SK-N-SH (cell line): Measurements from ENCODE around the gene CALU.
A peak's percentile ranks its signal among the peaks of the same experiment; 100 is the strongest.

ENCODE experiments used
- CTCF ChIP-seq: fragments of 200-600 bp; sonication (generic); IDR thresholded peaks from 2 replicates; pipeline ENCODE4 v1.6.1; 2017; ENCODE audit warnings: antibody characterized with exemption, mild to moderate bottlenecking, moderate library complexity
- EP300 ChIP-seq, 2 experiments: IDR thresholded peaks; 2 replicates each; pipeline versions ENCODE4 v1.4.0 to v1.6.1; 2012; ENCODE audit warnings: borderline replicate concordance in 1 of 2, low read depth in 1 of 2, low read length in 1 of 2
- EZH2phosphoT487 ChIP-seq: fragments of 200-600 bp; sonication (generic); IDR thresholded peaks from 2 replicates; pipeline ENCODE4 v1.6.1; 2017; ENCODE audit warnings: low read depth, mixed run types, mild to moderate bottlenecking, antibody characterized with exemption, moderate library complexity, borderline replicate concordance
- GABPA ChIP-seq: IDR thresholded peaks from 2 replicates; pipeline ENCODE4 v1.4.0; 2012; ENCODE audit warnings: low read depth, mild to moderate bottlenecking
- GATA2 ChIP-seq: sonication (generic); formaldehyde crosslinking; IDR thresholded peaks from 2 replicates; pipeline ENCODE4 v1.5.0; 2020; ENCODE audit warnings: mild to moderate bottlenecking, missing genetic modification reagents
- PBX3 ChIP-seq: IDR thresholded peaks from 2 replicates; pipeline ENCODE4; 2012
- RAD21 ChIP-seq: IDR thresholded peaks from 2 replicates; pipeline ENCODE4 v1.6.1; 2012; ENCODE audit warnings: mild to moderate bottlenecking, low read length
- REST ChIP-seq: IDR thresholded peaks from 2 replicates; pipeline ENCODE4 v1.6.1; 2012; ENCODE audit warnings: mild to moderate bottlenecking, low read depth, low read length, moderate library complexity
- TCF12 ChIP-seq: IDR thresholded peaks from 2 replicates; pipeline ENCODE4 v1.4.0; 2012
- ZBTB33 ChIP-seq: IDR thresholded peaks from 2 replicates; pipeline ENCODE4 v1.4.0; 2012; ENCODE audit warnings: low read depth, borderline replicate concordance

GRCh38 chr7:128739048-128739962 lies at the start of gene CALU:
- TF ChIP-seq PBX3, result peak; percentile 69
- no peak for TF ChIP-seq RAD21
- TF ChIP-seq CTCF, result no peak
- peak in 1 of 2 experiments; percentile 41; a peak in 2 of 4 replicates for TF ChIP-seq EP300 (IDR thresholded peaks at IDR 0.05; ENCODE audit: borderline replicate concordance in 1 of 2, low read depth in 1 of 2, low read length in 1 of 2)
- peak; percentile 56; the same call in 1 of the 2 replicates for TF ChIP-seq REST
- no peak for TF ChIP-seq TCF12
- no peak for TF ChIP-seq EZH2phosphoT487
- TF ChIP-seq ZBTB33, result peak; percentile 61; the same call in 1 of the 2 replicates
- no peak for TF ChIP-seq GATA2 (CRISPR knock-in tag)
- TF ChIP-seq GABPA, result peak; percentile 85
